Tibial nerve (tissue), 4 donors: ENCODE measurements around the gene NCK2. TPM values are rescaled to one million over a fixed set of nuclear protein-coding genes. Genes with fewer than 3 reads are reported as not detected.

Source experiments
- DNase-seq, 2 donors: peaks; one replicate each; pipeline ENCODE4 v3.0.0-alpha.2; 2019; ENCODE audit warnings: low spot score in 2 of 2
- H3K27ac ChIP-seq, 4 donors: fragments of 200-600 bp; sonication (generic) in 3 of 4; one replicate each; pipeline ENCODE4 v1.5.1; 2017 to 2019; ENCODE audit warnings: mild to moderate bottlenecking in 1 of 4
- H3K27me3 ChIP-seq, 2 donors: fragments of 200-600 bp; sonication (generic) in 1 of 2; one replicate each; pipeline versions ENCODE4 v1.5.1 to v1.6.0; 2017 to 2019
- H3K36me3 ChIP-seq, 3 donors: fragments of 200-600 bp; sonication (generic); one replicate each; pipeline ENCODE4 v1.5.1; 2018 to 2019
- H3K4me1 ChIP-seq, 4 donors: fragments of 200-600 bp; sonication (generic) in 3 of 4; one replicate each; pipeline ENCODE4 v1.5.1; 2017 to 2019
- H3K4me3 ChIP-seq, 4 donors: fragments of 200-600 bp; sonication (generic) in 3 of 4; one replicate each; pipeline ENCODE4 v1.5.1; 2017 to 2019; ENCODE audit warnings: mild to moderate bottlenecking in 1 of 4, moderate library complexity in 1 of 4
- H3K9me3 ChIP-seq, 4 donors: fragments of 200-600 bp; sonication (generic) in 3 of 4; one replicate each; pipeline ENCODE4 v1.5.1; 2017 to 2019
- CTCF ChIP-seq, 5 experiments: fragments of 200-600 bp in 3 of 5; fragments of 450-650 bp in 2 of 5; sonication (generic) in 3 of 5; IDR thresholded peaks; one replicate each; pipeline ENCODE4 v1.5.1; 2016 to 2019; ENCODE audit warnings: antibody characterized with exemption in 5 of 5, mild to moderate bottlenecking in 3 of 5, moderate library complexity in 2 of 5
- EP300 ChIP-seq, 2 donors: sonication (generic); formaldehyde crosslinking; IDR thresholded peaks; one replicate each; pipeline ENCODE4 v1.6.1; 2017; ENCODE audit warnings: antibody characterized with exemption in 2 of 2, mild to moderate bottlenecking in 1 of 2
- POLR2A ChIP-seq, 2 donors: fragments of 450-650 bp; IDR thresholded peaks; one replicate each; pipeline ENCODE4 v1.6.1; 2017; ENCODE audit warnings: antibody characterized with exemption in 2 of 2, mild to moderate bottlenecking in 2 of 2, moderate library complexity in 2 of 2
- WGBS, 2 donors: methylation state at CpG; one replicate each; pipeline ENCODE4 v1.1.5; 2018; 5-methylcytosine and 5-hydroxymethylcytosine counted together
- total RNA-seq, 4 donors: library from RNA; depleted of rRNA; stranded (reverse); fragments of >200 nt; gene quantifications; one replicate each; pipeline ENCODE4 v1.1.0, GENCODE V29; 2016

The NCK2 gene
- total RNA-seq, 4 donors from 2014 or later, result 22.6 to 35.9 (median 28.1) TPM

GRCh38 chr2:105711394-105711793 is 33.3 kb upstream of the NCK2 start:
- H3K36me3 ChIP-seq, result no peaks in the 10 kb centered on the region
- H3K9me3 ChIP-seq, result no peaks in the 10 kb centered on the region
- no peak for DNase-seq
- no peaks in the 10 kb centered on the region for H3K27me3 ChIP-seq
- TF ChIP-seq POLR2A (IDR thresholded peaks at IDR 0.05) (no peak), CTCF (IDR thresholded peaks at IDR 0.05) (no peak), EP300 (IDR thresholded peaks at IDR 0.05) (no peak)
- H3K4me1 ChIP-seq, result no peaks in the 10 kb centered on the region
- no peak overlapping the region for H3K4me3 ChIP-seq
- no peak overlapping the region for H3K27ac ChIP-seq

DNA sequence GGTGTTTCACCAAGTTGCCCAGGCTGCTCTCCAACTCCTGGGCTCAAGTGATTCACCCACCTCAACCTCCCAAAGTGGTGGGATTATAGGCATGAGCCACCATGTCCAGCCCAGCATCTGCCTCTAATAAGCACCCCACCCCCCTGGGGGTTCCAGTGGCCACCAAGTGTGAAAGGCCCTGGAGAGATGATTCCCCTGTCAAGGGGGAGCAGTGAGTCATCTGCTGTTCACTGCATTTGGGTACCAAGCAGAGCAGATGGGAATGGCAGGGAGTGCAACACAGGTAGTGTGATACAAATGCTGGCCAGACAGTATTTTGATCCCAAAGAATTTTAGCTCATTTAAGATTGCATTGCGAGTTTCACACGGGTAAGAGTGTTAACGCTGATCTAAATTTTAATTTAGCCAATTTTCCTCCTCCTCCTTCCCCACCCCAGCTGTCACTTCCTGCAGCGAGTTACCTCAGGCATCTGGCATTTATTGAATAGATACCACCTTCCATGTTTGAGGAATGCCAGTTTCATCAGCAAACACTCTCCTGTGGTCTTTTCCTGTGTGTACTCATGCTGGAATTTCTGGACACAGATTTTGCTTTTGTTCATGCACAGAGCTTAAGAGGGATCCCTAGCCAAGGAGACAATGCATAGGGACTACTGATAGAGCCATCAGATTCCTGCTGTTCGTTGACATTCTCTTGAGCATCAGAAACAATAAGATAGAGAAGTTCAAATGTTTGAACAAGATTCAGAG is 32.4 kb upstream of the NCK2 start:
- no peak overlapping the region for H3K4me3 ChIP-seq
- H3K27ac ChIP-seq, result no peak overlapping the region
- no peaks in the 10 kb centered on the region for H3K9me3 ChIP-seq
- TF ChIP-seq EP300 (IDR thresholded peaks at IDR 0.05) (no peak), CTCF (IDR thresholded peaks at IDR 0.05) (no peak), POLR2A (IDR thresholded peaks at IDR 0.05) (no peak)
- no peaks in the 10 kb centered on the region for H3K27me3 ChIP-seq
- no peaks in the 10 kb centered on the region for H3K36me3 ChIP-seq
- H3K4me1 ChIP-seq, result no peaks in the 10 kb centered on the region
- 75 to 88% methylated on average over 5 of the region's 5 CpGs for WGBS, 2 donors
- DNase-seq, result no peak

GRCh38 chr2:105712981-105713596 is 31.6 kb upstream of the NCK2 start:
- peak in 1 of 2 donors; percentile 13 for DNase-seq
- TF ChIP-seq POLR2A (IDR thresholded peaks at IDR 0.05) (no peak), EP300 (IDR thresholded peaks at IDR 0.05) (peak in 1 of 2 donors; percentile 46)
- 87 to 88% methylated on average over 6 of the region's 6 CpGs for WGBS, 2 donors

DNA sequence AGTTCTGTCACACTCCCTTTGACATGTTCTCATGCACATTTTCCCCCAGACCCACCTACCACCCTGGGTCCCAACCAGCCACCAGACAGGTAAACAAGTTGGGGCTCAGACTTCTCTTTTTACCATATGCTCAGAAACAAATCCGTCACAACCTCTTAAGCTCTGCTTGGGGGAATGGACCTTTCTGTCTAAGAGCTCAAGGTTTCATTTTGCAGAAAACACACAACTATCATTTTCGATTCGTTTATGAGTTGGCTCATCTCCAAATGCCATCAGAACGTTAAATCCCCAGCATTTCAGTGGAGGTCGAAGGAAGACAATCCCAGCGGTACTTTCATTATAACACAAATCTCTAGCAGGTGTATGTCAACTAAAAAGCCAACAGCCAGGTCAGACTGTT is 30.6 kb upstream of the NCK2 start:
- Histone ChIP-seq H3K27me3 (no peaks in the 10 kb centered on the region), H3K4me1 (no peaks in the 10 kb centered on the region), H3K27ac (no peak overlapping the region), H3K36me3 (no peaks in the 10 kb centered on the region), H3K4me3 (no peak overlapping the region), H3K9me3 (no peaks in the 10 kb centered on the region)
- WGBS, 2 donors, result 75 to 76% methylated on average over 6 of the region's 6 CpGs
- no peak for DNase-seq
- TF ChIP-seq POLR2A (IDR thresholded peaks at IDR 0.05) (no peak), CTCF (IDR thresholded peaks at IDR 0.05) (no peak), EP300 (IDR thresholded peaks at IDR 0.05) (no peak)

More at GRCh38 chr2:105712981-105713596, 31.6 kb upstream of the NCK2 start:
- no peaks in the 10 kb centered on the region for H3K27me3 ChIP-seq
- no peaks in the 10 kb centered on the region for H3K36me3 ChIP-seq
- no peaks in the 10 kb centered on the region for H3K9me3 ChIP-seq
- no peaks in the 10 kb centered on the region for H3K4me1 ChIP-seq
- H3K27ac ChIP-seq, result no peak overlapping the region
- H3K4me3 ChIP-seq, result no peak overlapping the region

- TF ChIP-seq EP300 (IDR thresholded peaks at IDR 0.05) (no peak), CTCF (IDR thresholded peaks at IDR 0.05) (no peak), POLR2A (IDR thresholded peaks at IDR 0.05) (no peak)
- Histone ChIP-seq H3K4me3 (no peak overlapping the region), H3K9me3 (no peaks in the 10 kb centered on the region), H3K27me3 (no peaks in the 10 kb centered on the region), H3K36me3 (no peaks in the 10 kb centered on the region), H3K27ac (no peak overlapping the region), H3K4me1 (no peaks in the 10 kb centered on the region)
- DNase-seq, result no peak
- 55 to 70% methylated on average over 8 of the region's 8 CpGs for WGBS, 2 donors
Observed at GRCh38 chr2:105718846-105719481, 25.7 kb upstream of the NCK2 start.
